Muscle of arm (tissue), 12 donors: Measurements from ENCODE around the gene TCHP. TPM values are rescaled to one million over a fixed set of nuclear protein-coding genes. Genes with fewer than 3 reads are reported as not detected.
"Not testable (repeated sequence)": the region's sequence is repeated elsewhere in the genome, so short reads cannot be mapped to it uniquely, and the experiment has no call there.

Experiments
- DNase-seq: peaks from one replicate; pipeline ENCODE4 v3.0.0-alpha.2; 2013
- polyA plus RNA-seq, 12 donors: library from polyadenylated mRNA; unstranded; fragments of 120-200 nt; gene quantifications; one replicate each; pipeline ENCODE4 v1.2.1, GENCODE V29; 2013; ENCODE audit not compliant: insufficient read length in 12 of 12

Gene TCHP
- polyA plus RNA-seq, 12 donors = 11.5 to 39.5 (median 20.3) TPM; not detected in 1

- not testable (repeated sequence) for DNase-seq
Measured at GRCh38 chr12:109929326-109929725, 29.3 kb downstream of the TCHP start.

DNA sequence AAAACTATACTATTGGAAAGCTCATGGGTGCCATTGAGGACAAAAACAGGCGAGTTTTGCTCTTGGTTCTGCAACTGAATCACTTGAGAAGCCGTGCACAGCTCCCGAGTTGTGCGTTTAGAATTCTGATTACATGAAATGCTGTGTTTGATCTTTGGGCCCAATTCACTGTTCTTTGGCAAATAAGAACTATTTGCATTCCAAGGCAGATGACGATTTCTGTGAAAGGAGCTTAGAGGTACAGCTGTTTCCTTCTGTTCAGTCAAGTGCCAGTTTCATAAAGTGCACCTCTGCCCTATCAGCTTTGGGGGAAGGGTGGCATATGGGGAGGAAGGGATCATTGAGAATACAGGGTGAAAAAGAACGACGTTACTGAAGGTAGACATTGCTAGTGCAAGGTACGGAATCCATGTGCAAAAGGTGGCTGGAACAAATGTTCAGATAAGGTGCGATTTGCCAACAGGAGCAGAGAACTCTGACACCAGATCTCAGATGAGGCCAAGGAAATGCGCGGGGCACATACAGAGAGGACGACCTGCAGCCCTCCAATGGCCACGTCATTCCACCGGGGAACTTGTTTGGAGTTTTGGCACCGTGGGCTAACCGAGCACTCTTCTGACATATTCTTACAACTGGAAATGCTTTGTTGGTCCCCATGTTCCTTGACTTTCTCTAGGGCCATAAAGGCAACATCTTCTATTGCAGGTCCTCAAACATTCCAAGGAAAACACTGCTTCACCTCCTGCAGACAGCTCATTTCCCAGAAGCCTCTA is 30.1 kb downstream of the TCHP start:
- no peak for DNase-seq

DNA sequence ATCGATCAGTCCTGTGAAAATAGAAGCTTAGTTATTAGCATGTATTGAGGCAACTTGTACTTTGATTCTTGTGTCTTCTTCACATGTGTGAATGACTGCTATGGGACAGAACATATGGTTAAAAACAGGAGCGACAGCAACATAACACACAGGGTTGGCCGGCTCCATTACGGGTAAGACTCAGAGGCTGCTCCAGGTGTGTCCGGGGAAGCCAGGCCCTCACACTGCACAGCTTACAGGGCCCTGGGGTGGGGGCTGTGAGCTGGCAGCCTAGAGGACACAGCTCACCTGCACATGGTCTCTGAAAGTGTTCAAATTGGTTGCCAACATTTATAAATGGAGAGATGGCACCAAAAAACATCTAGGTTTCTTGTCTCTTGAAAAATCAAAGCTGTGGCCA is 31.1 kb downstream of the TCHP start:
- no peak for DNase-seq

DNA sequence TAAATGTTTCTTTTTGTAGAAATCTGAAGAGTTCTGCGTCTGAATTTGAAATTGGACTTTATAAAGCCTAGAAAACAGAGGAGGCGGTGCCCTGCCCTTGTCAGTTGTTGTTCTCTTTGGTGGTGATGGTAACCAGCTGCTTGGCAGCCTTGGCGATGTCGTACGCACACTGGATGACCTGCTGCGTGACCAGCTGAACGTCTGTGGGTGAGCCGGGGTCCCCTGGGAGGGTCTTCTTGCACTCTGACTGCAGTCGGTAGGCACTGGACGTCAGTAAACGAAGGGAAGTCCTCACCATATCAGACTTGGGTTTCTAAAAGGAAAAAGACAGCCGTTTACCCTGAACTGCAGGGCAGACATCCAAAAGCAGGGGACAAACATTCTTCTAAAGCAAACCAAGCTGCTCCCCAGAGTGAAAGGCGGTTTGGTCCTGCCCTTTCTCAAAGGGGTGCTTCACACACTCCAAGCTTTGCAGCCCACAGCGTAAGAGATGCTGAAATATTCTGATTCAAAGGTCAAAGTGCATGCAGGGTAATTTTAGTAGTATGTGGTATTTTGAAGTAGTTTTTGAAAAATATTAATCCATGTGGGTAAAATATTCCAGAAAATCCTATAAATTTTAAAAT is 32.9 kb downstream of the TCHP start:
- DNase-seq = no peak

GRCh38 chr12:109934026-109934425 is 34.0 kb downstream of the TCHP start:
- no peak for DNase-seq

DNA sequence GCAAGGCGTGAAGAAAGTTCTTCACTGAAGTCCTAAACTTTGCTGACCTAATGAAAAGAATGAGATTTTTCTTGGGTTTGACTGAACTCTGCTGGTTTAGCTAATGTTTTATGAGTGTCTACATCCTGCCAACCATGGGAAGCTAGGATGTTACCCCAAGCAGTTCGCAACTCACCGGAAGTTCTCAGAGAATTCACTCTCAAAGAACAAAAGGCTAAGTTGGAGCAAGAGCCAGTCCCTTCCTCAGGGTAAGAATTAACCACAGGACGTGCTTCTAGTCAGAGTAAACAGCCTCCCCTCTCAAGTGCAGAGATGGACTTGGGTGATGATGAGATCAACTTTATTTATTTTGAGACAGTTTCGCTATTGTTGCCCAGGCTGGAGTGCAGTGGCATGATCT is 37.3 kb downstream of the TCHP start:
- no peak for DNase-seq

DNA sequence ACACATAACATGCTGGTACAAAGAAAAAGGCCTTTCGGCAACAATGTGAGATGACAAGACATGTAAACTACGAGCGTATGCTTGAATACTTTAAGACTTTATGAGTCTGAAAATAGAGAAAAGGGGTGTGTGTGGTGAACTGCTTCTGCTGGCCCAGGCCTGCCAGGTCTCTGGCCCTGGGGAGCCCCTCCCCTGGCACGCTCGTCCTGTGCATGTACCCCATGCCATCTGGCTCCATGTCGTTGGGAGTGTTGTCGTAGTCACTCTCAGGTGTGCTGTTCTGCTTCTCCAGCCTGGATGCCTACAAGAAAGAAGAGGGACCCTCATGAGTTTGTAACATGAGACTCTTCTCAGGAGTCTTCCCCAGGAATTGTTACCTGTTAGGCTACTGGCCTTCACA is 38.9 kb downstream of the TCHP start:
- no peak for DNase-seq

DNA sequence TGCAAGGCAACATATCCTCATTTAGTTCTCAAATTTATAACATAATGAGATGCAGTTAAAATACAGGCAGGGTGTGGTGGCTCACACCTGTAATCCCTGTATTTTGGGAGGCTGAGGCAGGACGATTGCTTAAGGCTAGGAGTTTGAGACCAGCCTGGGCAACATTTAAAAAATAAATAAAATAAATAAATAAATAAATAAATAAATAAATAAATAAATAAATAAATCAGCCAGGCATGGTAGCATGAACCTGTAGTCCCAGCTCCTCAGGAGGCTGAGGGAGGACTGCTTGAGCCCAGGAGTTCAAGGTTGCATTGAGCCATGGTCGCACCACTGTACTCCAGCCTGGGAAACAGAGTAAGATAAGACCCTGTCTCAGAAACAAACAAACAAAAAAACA is 39.4 kb downstream of the TCHP start:
- DNase-seq = no peak

DNA sequence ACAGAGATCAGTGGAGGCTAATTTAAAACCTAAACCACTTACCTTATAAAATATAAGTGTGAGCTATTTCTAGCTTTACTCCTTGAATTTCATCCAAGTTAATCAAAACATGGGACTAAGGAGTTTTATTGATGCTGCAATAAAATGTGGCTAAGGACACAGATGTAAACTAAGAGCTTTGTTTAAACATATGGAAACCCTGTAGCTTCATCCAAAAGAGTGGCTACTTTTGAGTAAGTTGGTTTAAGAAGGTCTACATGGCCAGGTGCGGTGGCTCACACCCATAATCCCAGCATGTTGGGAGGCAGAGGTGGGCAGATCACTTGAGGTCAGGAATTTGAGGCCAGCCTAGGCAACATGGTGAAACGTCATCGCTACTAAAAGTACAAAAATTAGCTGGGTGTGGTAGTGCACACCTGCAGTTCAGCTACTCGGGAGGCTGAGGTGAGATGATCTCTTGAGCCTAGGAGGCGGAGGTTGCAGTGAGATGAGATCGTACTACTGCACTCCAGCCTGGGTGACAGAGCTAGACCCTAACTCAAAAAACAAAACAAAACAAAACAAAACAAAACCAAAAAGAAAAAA is 40.4 kb downstream of the TCHP start:
- no peak for DNase-seq

DNA sequence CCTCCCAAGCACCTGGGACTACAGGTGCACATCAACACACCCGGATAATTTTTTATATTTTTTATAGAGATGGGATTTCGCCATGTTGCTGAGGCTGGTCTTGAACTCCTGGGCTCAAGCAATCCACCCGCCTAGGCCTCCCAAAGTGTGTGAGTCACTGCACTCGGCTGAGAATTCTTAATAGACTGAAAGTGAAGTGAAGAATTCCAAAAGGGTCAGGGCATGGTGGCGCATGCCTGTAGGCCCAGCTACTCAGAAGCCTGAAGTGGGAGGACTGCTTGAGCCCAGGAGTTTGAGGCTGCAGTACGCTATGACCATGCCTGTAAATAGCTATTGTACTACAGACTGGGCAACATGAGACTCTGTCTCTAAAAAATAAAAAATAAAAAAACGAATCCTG is 43.7 kb downstream of the TCHP start:
- no peak for DNase-seq

GRCh38 chr12:109944561-109945359 is 44.7 kb downstream of the TCHP start:
- no peak for DNase-seq

DNA sequence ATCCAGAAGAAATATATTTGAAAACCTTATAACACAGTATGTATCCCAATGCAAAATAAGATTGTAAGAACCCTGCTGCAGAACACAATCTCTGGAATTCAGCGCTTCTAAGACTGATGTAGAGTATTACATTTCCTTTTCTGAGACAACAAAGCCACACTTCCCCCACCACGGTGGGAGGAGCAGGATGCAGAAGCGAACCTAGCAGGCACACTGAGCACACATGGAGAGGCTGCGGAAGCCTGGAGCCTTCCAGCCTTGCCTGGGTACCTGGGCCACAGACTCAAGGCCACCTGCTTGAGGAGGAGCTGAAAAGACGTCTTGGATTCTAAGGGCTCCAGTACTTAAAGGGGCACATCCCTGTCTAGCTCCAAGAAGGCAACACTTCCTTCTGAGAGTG is 46.4 kb downstream of the TCHP start:
- DNase-seq = no peak

- no peak for DNase-seq
Measured at GRCh38 chr12:109946913-109947312, 46.8 kb downstream of the TCHP start.

DNA sequence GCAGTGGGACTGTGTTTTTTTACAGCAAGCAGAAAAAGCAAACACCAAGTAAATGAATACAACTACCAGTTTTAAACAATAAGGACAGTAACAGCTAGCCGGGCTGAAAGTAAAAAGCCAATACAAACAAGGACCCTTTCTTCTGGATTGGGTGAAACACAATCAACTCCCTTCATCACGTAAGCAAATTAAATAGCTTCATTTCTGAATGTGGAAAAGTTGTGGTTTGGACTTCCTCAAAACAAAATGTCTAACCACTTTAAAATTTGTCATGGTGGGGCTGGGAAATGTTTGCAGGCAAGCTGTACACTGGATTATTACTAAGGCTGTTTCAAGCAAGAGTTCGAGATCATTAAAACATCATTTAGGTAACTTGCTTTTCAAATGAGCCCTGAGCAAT is 47.4 kb downstream of the TCHP start:
- no peak for DNase-seq

DNA sequence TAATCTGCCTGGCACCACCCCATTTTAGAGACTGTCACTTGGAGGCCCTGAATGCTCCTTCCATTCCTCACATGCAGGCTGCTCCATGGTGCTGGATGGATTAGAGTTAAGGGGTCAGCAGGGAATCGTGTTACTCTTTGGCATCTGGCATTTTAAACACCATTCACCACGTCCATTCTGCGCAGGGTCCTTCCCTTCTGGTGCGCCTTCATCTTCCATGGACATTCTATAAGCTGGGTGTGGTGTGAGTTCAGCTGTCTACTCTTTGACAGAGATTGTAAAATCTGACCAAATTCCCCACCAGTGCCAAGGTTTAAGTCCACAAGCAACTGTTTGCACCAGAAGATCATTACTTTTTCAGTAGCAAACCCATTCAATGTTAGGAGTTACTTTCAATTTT is 48.3 kb downstream of the TCHP start:
- no peak for DNase-seq

- no peak for DNase-seq
Measured at GRCh38 chr12:109949089-109949488, 49.0 kb downstream of the TCHP start.

- DNase-seq = no peak
Measured at GRCh38 chr12:109950625-109951024, 50.6 kb downstream of the TCHP start.

- DNase-seq = no peak
Measured at GRCh38 chr12:109951136-109951535, 51.1 kb downstream of the TCHP start.

GRCh38 chr12:109951751-109952150 is 51.7 kb downstream of the TCHP start:
- no peak for DNase-seq

- DNase-seq = no peak
Measured at GRCh38 chr12:109952160-109952858, 52.2 kb downstream of the TCHP start.

DNA sequence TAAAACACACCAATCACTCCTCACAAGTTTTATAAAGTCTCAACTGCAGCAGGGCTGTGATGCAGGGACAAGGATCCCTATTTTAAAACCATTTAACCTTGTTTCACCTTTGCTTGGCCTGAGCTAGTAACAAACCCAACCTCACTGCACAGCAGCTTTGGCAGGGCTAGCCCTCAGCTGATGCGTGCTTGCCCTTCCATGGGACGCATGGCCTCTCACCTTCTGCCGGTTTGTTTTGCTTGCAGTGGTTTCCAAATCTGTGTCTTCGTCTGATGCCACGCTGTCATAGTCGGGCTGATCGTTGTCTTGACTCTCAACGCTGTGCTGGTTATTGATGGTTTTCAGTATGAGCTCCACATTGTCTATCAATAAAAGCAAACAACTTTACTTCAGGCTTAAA is 52.8 kb downstream of the TCHP start:
- DNase-seq = no peak

DNA sequence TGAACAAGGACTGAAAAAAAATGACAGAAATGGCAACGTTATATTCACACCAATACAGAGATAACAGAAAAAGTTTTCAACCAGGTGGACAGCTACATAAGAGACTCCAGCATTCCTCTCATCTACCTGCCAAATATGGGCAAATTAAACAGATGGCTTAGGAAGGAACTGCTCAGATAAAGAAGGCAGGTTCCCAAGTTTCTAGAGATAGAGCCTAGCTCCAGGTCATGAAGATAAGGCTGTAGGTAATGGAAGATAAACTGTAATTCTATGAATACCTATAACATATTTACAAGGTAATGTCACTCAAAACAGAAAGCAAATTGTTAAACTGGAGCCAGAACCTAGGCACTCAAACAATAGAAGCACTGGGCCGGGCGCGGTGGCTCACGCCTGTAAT is 53.6 kb downstream of the TCHP start:
- no peak for DNase-seq
